HepG2 (cell line): ENCODE results near the gene STIP1. TPM values are rescaled to one million over a fixed set of nuclear protein-coding genes. Genes with fewer than 3 reads are reported as not detected.

ENCODE experiments used
- AGO1 ChIP-seq: fragments of 200-400 bp; formaldehyde crosslinking; IDR thresholded peaks from 2 replicates; pipeline ENCODE4 v1.6.1; 2017; ENCODE audit warnings: mild to moderate bottlenecking, low read depth, low read length, moderate library complexity; ENCODE audit not compliant: poor library complexity, severe bottlenecking
- ATF1 ChIP-seq: IDR thresholded peaks from 2 replicates; pipeline ENCODE4 v1.6.1; 2016; ENCODE audit warnings: mild to moderate bottlenecking, control low read depth
- CHD4 ChIP-seq: fragments of 200-600 bp; sonication (generic); IDR thresholded peaks from 2 replicates; pipeline ENCODE4 v1.7.0; 2017; ENCODE audit warnings: mild to moderate bottlenecking, low read length, borderline replicate concordance
- EEA1 ChIP-seq: sonication (generic); formaldehyde crosslinking; IDR thresholded peaks from 2 replicates; pipeline ENCODE4 v1.5.1; 2020; ENCODE audit warnings: mild to moderate bottlenecking, missing genetic modification reagents, borderline replicate concordance
- ELF1 ChIP-seq: sonication (generic); formaldehyde crosslinking; IDR thresholded peaks from 2 replicates; pipeline ENCODE4 v1.4.0; 2020; ENCODE audit warnings: missing genetic modification reagents
- GABPB1 ChIP-seq: IDR thresholded peaks from 2 replicates; pipeline ENCODE4 v1.6.1; 2016; ENCODE audit warnings: mild to moderate bottlenecking, missing genetic modification reagents, moderate library complexity, missing compliant biosample characterization
- GATAD1 ChIP-seq: IDR thresholded peaks from 2 replicates; pipeline ENCODE4 v1.6.1; 2016; ENCODE audit warnings: missing genetic modification reagents, missing compliant biosample characterization
- GZF1 ChIP-seq: sonication (generic); formaldehyde crosslinking; IDR thresholded peaks from 2 replicates; pipeline ENCODE4 v1.5.1; 2020; ENCODE audit warnings: mild to moderate bottlenecking, missing genetic modification reagents
- HMG20A ChIP-seq: IDR thresholded peaks from 2 replicates; pipeline ENCODE4 v1.6.1; 2016; ENCODE audit warnings: borderline replicate concordance
- HNRNPK ChIP-seq: fragments of 200-400 bp; formaldehyde crosslinking; IDR thresholded peaks from 2 replicates; pipeline ENCODE4 v1.6.1; 2018; ENCODE audit warnings: low read length, low read depth, moderate library complexity, mild to moderate bottlenecking; ENCODE audit not compliant: poor library complexity, severe bottlenecking
- HOXA3 ChIP-seq: sonication (generic); formaldehyde crosslinking; IDR thresholded peaks from 2 replicates; pipeline ENCODE4 v1.5.0; 2020; ENCODE audit warnings: missing genetic modification reagents
- MIXL1 ChIP-seq: IDR thresholded peaks from 2 replicates; pipeline ENCODE4 v1.6.1; 2016
- PAWR ChIP-seq: sonication (generic); formaldehyde crosslinking; IDR thresholded peaks from 2 replicates; pipeline ENCODE4 v1.4.0; 2020; ENCODE audit warnings: missing genetic modification reagents, mild to moderate bottlenecking, borderline replicate concordance
- POLR2G ChIP-seq: fragments of 200-400 bp; formaldehyde crosslinking; IDR thresholded peaks from 2 replicates; pipeline ENCODE4 v1.6.1; 2018; ENCODE audit warnings: mild to moderate bottlenecking, low read depth, low read length, moderate library complexity
- REPIN1 ChIP-seq: sonication (generic); formaldehyde crosslinking; IDR thresholded peaks from 2 replicates; pipeline ENCODE4 v1.8.0; 2022; ENCODE audit warnings: missing genetic modification reagents, low read depth, mild to moderate bottlenecking, borderline replicate concordance
- SMARCE1 ChIP-seq: fragments of 450-650 bp; IDR thresholded peaks from 2 replicates; pipeline ENCODE4 v1.6.1; 2017; ENCODE audit warnings: borderline replicate concordance
- ZBTB3 ChIP-seq: sonication (generic); formaldehyde crosslinking; IDR thresholded peaks from 2 replicates; pipeline ENCODE4 v1.4.0; 2020; ENCODE audit warnings: low read depth, mild to moderate bottlenecking, moderate library complexity, missing genetic modification reagents, borderline replicate concordance
- ZNF10 ChIP-seq: sonication (generic); formaldehyde crosslinking; IDR thresholded peaks from 2 replicates; pipeline ENCODE4 v1.4.0; 2020; ENCODE audit warnings: mild to moderate bottlenecking, low read depth, missing genetic modification reagents, borderline replicate concordance
- ZNF253 ChIP-seq: sonication (generic); formaldehyde crosslinking; IDR thresholded peaks from 2 replicates; pipeline ENCODE4 v1.8.0; 2022; ENCODE audit warnings: mild to moderate bottlenecking, missing genetic modification reagents, borderline replicate concordance
- ZNF337 ChIP-seq: sonication (generic); formaldehyde crosslinking; IDR thresholded peaks from 2 replicates; pipeline ENCODE4 v1.5.1; 2020; ENCODE audit warnings: missing genetic modification reagents, low read depth, mild to moderate bottlenecking, borderline replicate concordance
- ZNF562 ChIP-seq: sonication (generic); formaldehyde crosslinking; IDR thresholded peaks from 2 replicates; pipeline ENCODE4 v1.8.0; 2022; ENCODE audit warnings: missing genetic modification reagents, borderline replicate concordance
- ZNF678 ChIP-seq: sonication (generic); formaldehyde crosslinking; IDR thresholded peaks from 2 replicates; pipeline ENCODE4 v1.4.0; 2020; ENCODE audit warnings: mild to moderate bottlenecking, missing genetic modification reagents
- ZNF713 ChIP-seq: sonication (generic); formaldehyde crosslinking; IDR thresholded peaks from 2 replicates; pipeline ENCODE4 v1.4.0; 2020; ENCODE audit warnings: mild to moderate bottlenecking, missing genetic modification reagents
- ZNF724P ChIP-seq: sonication (generic); formaldehyde crosslinking; IDR thresholded peaks from 2 replicates; pipeline ENCODE4 v1.8.0; 2022; ENCODE audit warnings: missing genetic modification reagents, borderline replicate concordance
- ZNF737 ChIP-seq: sonication (generic); formaldehyde crosslinking; IDR thresholded peaks from 2 replicates; pipeline ENCODE4 v1.5.0; 2020; ENCODE audit warnings: missing genetic modification reagents, mild to moderate bottlenecking, borderline replicate concordance
- polyA plus RNA-seq, 8 experiments: library from polyadenylated mRNA; depleted of rRNA in 3 of 8; stranded (reverse) in 7 of 8; unstranded in 1 of 8; fragments of >200 nt; fragmentation: Illumina TruSeq in 4 of 8; extraction: Trizol in 4 of 8; gene quantifications; 2 replicates each; pipeline versions ENCODE4 v1.2.1 to v1.2.3, GENCODE V29; 2011 to 2016; ENCODE audit warnings: low read depth in 4 of 8, missing spikeins in 1 of 8, mixed read lengths in 1 of 8; ENCODE audit not compliant: insufficient read depth in 1 of 8
- total RNA-seq, 5 experiments: library from RNA; depleted of rRNA; stranded (reverse); fragments of >200 nt; fragmentation: Illumina TruSeq; extraction: Trizol; gene quantifications; 2 replicates each; pipeline ENCODE4 v1.2.3, GENCODE V29; 2016; ENCODE audit warnings: low read depth in 1 of 5
- TF ChIP-seq, protein P1 (sequence below): sonication (generic); formaldehyde crosslinking; IDR thresholded peaks from 2 replicates; pipeline ENCODE4 v1.5.0; 2020; ENCODE audit warnings: mild to moderate bottlenecking, missing genetic modification reagents, moderate library complexity
- TF ChIP-seq, protein P2 (sequence below): sonication (generic); formaldehyde crosslinking; conservative IDR thresholded peaks from 2 replicates; pipeline ENCODE4 v1.4.0; 2020; ENCODE audit warnings: missing genetic modification reagents
- TF ChIP-seq, protein P3 (sequence below): IDR thresholded peaks from 2 replicates; pipeline ENCODE4 v1.6.1; 2016; ENCODE audit warnings: low read depth, control low read depth

Gene STIP1
- total and polyA plus RNA-seq, 2 of the 13 experiments (the other 11 are each of a cell fraction or from before 2014, with no cell fraction given): 81.1 to 217 TPM

DNA sequence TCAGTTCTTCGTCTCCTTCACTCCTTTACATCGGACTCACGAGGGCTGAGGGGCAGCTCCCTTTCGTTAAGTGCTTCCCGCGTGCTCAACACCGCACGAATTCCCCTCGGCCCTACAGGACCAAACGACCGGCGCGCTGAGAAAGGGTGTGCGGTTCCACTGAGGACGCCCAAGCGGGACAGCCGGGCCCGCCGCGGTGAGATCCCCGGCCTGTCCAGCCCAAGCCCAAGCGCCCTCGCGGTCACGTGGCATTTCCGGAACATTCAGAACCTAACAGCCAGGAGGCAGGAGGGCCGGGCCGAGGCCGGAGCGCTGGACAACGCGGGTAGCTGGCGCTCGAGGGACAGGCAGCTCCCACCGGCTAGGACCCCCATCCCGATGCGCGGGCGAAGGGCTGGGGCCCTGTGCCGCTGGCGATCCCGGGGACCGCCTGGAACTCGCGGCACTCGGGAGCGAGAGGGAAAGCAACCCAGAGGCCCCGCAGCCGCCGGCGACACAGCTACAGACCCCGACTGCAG lies 737 bp upstream of the STIP1 start (continued):
- TF ChIP-seq ZNF10 (CRISPR knock-in tag) (no peak; the same call in 1 of the 2 replicates), ZNF713 (CRISPR knock-in tag) (0 out of 2 replicates have a peak, but pooled peaks have one; percentile 75), AGO1 (peak; percentile 47), POLR2G (peak; percentile 99), GATAD1 (CRISPR knock-in tag) (peak; percentile 61; the same call in 1 of the 2 replicates), ZNF562 (CRISPR knock-in tag) (no peak), SMARCE1 (no peak), ZBTB3 (CRISPR knock-in tag) (no peak), EEA1 (peak; percentile 85; the same call in 1 of the 2 replicates), ZNF253 (CRISPR knock-in tag) (peak; percentile 96), GZF1 (CRISPR knock-in tag) (0 out of 2 replicates have a peak, but pooled peaks have one; percentile 55), PAWR (CRISPR knock-in tag) (no peak), ATF1 (CRISPR knock-in tag) (no peak), ZNF724P (peak; percentile 97), HNRNPK (no peak), ZNF337 (peak; percentile 98), HOXA3 (CRISPR knock-in tag) (peak; percentile 78), ZNF678 (peak; percentile 91), ELF1 (CRISPR knock-in tag) (peak; percentile 62), HMG20A (CRISPR knock-in tag) (no peak; the same call in 1 of the 2 replicates), REPIN1 (peak; percentile 92), ZNF737 (CRISPR knock-in tag) (peak; percentile 99), CHD4 (no peak), GABPB1 (CRISPR knock-in tag) (peak; percentile 91), MIXL1 (CRISPR knock-in tag) (no peak)
- TF ChIP-seq, protein P1, sequence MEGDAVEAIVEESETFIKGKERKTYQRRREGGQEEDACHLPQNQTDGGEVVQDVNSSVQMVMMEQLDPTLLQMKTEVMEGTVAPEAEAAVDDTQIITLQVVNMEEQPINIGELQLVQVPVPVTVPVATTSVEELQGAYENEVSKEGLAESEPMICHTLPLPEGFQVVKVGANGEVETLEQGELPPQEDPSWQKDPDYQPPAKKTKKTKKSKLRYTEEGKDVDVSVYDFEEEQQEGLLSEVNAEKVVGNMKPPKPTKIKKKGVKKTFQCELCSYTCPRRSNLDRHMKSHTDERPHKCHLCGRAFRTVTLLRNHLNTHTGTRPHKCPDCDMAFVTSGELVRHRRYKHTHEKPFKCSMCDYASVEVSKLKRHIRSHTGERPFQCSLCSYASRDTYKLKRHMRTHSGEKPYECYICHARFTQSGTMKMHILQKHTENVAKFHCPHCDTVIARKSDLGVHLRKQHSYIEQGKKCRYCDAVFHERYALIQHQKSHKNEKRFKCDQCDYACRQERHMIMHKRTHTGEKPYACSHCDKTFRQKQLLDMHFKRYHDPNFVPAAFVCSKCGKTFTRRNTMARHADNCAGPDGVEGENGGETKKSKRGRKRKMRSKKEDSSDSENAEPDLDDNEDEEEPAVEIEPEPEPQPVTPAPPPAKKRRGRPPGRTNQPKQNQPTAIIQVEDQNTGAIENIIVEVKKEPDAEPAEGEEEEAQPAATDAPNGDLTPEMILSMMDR (CRISPR knock-in tag): peak; percentile 44
- TF ChIP-seq, protein P2, sequence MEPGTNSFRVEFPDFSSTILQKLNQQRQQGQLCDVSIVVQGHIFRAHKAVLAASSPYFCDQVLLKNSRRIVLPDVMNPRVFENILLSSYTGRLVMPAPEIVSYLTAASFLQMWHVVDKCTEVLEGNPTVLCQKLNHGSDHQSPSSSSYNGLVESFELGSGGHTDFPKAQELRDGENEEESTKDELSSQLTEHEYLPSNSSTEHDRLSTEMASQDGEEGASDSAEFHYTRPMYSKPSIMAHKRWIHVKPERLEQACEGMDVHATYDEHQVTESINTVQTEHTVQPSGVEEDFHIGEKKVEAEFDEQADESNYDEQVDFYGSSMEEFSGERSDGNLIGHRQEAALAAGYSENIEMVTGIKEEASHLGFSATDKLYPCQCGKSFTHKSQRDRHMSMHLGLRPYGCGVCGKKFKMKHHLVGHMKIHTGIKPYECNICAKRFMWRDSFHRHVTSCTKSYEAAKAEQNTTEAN: peak; percentile 71; the same call in 1 of the 2 replicates
- TF ChIP-seq, protein P3, sequence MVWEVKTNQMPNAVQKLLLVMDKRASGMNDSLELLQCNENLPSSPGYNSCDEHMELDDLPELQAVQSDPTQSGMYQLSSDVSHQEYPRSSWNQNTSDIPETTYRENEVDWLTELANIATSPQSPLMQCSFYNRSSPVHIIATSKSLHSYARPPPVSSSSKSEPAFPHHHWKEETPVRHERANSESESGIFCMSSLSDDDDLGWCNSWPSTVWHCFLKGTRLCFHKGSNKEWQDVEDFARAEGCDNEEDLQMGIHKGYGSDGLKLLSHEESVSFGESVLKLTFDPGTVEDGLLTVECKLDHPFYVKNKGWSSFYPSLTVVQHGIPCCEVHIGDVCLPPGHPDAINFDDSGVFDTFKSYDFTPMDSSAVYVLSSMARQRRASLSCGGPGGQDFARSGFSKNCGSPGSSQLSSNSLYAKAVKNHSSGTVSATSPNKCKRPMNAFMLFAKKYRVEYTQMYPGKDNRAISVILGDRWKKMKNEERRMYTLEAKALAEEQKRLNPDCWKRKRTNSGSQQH (CRISPR knock-in tag): peak; percentile 94
